T follicular helper cell (primary cell): ENCODE results near the gene ALKBH7.

Source experiments
- DNase-seq: peaks from one replicate; pipeline ENCODE4 v3.0.0-alpha.2; 2020; ENCODE audit warnings: low read depth

The ALKBH7 gene

DNA sequence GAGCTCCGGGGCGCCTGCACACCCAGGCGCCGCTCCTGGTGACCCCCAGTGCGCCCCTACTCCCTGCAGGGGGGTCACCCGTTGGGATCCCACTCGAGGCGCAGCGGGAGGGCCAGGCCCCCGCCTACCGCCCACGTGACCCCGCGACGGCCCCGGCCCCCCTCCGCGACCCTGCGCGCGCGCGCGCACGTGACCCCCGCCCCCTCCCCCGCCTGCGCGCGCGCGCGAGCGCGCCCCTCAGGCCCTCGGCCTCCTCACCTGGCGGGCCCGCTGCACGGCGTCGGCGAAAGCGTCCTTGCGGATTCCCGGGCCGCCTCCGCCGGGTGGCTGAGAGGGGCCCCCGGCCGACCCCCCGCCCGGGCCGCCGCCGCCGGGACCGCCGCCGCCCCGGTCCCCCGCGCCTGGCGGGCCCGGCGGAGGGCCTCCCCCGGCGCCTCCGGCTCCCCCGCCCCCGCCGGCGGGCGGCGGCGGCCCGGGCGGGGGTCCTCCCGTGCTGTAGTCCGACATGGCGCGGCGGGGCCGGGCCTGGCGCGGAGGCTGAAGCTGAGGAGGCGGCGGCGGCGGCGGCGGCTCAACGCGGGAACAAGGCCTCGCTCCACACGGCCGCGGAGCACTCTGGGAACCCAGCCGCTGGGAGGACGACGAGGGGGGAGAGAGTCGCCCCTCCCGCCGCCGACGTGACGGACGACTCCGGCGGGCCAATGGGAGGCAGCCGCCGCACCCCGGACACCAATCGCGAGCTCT is 51.8 kb downstream of the ALKBH7 start, which contains the start of gene KHSRP:
KHSRP (minus strand) TSS at position 617 of the 744 bp plus-strand sequence; CDS start at position 507, 110 bp downstream.
- DNase-seq, result no peak
